Activated CD4-positive, CD25-positive, alpha-beta regulatory T cell treated with anti-CD3 and anti-CD28 coated beads, Interleukin-2, amount 50 U/mL, for 24 hours (primary cell): ENCODE data around the gene FHIT.

Source experiments
- ATAC-seq, 2 donors: fragments of 150-1000 bp; cut with Tn5 transposase; one replicate each; pipeline ENCODE4 v1.10.0; 2021; ENCODE audit warnings: mild to moderate bottlenecking in 1 of 2, moderate library complexity in 1 of 2

FHIT gene

DNA sequence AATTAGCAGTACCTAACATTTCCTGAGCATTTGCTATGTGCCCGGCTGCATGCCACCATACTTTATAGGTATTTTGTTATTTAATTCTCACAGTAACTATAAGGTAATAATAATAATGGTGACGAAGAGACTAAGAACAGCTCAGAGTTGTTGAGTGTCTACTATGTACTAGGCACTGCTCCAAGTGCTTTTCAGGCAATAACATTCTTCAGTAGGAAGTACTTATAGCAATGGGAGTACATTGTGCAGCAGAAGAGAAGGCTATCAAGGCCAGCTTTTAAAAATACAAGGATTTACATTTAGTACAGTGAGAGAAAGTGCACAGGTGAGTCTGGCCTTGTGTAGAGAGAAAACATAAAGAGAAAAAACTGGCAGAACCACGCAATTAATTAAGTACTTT is 647.4 kb downstream of the FHIT start:
- ATAC-seq: no peak

DNA sequence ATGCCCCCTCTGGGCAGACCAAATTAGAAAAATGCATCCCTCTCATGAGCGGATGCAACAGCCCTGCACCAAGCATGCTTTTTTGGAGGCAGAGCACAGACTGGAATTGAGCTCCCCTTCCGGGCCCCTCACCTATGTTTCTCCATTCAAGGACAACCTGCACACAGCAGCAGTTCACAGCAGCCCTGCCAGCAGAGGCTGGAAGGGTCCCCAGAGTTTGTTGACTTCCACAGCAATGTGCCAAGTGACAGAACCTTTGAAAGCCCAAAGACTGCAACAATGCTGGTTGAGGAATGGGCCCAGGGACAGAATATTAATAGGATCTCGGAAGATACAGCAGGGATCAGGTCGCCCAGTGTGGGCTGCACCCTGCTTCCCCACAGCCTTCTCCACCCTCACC is 650.4 kb downstream of the FHIT start:
- no peak for ATAC-seq

DNA sequence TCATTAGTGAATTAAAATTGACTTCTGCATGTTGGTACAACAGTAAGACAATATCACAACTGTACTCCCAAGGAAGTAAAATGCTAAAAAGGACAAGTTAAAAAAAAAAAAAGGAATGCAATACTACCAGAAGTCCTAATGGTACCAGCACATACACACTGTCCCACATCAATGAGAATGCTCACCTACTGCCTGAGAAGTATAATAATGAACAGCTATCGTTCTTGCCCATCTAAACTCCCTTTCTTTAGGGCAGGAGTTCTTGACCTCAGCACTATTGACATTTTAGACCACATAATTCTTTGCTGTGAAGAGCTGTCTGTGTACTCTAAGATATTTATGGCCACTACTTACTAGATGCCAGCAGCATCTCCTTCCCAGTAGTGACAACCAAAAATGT is 651.7 kb downstream of the FHIT start:
- no peak for ATAC-seq

DNA sequence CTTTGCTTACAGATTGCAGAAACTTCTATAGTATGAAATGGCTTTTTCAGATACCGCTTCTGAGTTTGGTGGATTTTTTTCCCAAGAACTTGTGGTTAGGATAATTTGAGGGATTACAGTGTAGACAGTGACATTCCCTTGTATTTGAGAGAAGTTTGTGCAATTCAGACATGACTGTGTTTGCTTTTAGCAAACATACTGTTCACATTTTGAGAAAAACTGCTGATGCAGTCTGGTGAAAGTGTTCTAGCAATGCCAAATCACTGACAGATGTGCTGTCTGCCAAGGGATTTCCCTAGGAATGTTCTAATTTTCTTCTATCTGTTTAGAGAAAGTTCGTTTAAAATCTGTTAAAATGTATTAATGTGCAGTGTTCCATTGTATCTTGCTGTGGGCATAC is 652.6 kb downstream of the FHIT start:
- ATAC-seq: no peak

DNA sequence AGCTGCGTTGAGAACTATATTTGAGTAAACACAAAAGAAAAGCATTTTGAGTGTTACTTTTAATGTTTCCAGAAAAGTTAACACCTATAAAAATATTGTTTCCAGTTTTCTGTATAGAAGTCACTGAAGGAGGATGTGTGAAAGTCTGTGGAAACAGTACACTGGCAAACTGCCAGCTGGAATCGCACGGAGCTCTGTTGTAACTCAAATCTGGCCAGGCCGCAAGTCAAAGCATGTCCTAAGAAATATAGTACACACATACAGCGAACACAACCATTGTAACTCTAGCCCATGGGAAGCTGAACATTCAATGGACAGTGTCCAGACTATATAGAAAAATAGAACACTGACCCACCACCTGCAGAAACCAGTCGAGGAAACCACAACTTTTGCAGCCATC is 657.2 kb downstream of the FHIT start:
- ATAC-seq: no peak

DNA sequence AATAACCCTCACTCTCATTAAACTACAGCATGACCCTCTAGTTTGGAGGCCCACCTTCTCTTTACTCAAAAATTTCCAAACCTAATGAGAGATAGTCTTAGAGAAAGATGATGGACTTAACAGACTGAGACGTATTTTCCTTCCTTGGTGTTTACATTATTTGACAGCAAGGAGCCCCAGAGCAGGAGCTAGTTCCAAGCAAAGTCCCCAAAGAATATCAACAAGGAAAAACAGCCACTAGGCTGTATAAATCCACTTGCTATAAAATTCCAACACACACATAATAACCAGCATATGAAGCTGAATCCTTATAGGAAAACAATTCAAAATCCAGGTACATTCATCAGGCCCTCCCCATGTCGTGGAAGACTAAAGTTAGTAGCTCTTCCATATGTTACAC is 660.0 kb downstream of the FHIT start:
- no peak for ATAC-seq

DNA sequence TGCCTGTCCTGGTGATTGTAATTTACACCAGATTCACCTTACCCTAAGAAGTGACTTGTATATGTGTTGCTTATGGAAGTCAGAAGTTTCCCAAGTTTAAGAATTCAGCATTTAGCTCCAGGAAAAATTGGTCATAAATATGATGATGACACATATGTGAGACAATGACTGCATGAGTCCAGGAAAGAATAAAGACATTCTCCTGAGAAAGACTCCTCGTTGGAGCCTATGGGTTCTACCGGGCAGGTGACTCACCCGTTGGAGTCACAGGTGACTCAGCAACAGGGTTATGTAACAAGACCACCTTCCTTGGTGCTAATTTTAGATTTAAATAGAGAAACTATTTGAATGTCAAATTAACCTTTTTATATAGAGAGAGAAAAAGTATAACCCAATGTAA is 662.4 kb downstream of the FHIT start:
- ATAC-seq: peak; percentile 63 to 67

DNA sequence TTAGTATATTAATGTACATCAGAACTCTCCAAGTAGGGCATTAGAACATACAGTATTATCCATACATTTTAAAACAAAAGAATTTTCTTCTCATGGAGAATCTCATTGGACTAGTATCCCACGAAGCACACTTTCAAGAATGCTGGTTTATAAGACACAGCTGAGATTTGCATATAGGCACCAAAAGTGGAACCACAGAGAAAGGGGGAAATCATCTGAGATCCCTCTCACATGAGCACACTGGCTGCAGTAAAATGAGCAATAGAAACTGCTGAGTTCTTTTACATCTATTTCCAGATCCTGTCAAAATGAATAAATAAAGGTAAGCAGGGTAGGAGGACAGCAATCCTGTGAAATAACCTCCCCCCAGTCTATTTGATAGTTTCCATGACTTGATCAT is 665.3 kb downstream of the FHIT start:
- ATAC-seq: peak; percentile 27 to 41

DNA sequence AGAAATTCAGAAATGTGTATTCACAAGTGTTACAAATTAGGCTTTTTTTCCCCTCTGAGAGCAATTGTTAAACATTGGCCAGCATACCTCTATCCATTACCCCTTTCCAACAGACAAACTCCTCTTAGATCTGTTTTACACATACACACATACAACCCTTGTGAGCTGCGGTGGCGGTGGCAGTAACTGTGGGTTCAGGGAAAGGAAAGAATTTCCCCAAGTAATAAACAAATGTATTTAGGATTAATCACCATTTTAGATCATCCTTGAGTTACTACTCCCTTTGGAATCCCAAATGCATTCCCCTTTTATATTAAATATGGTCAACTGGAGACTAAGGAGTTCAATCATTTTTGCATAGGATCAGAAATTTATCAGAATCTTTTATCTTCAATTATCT is 667.0 kb downstream of the FHIT start:
- ATAC-seq: no peak

DNA sequence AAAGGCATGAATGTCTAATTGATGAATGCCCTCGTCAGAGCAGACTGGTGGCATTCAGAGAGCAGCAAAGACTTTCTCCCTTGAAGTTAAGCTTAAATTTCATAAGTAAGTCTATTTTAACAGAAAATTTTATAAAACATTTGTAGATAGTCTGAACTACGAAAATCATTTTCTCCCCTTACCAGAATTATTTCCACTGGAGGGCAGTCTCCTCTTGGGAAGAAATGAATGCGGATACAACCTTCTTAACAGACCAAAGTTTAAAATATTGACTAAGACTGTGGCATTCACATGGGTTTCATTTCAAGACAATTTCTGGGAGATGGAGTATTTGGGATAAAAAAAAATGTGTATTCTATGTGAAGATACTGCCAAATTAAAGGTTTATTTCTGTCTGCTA is 669.0 kb downstream of the FHIT start:
- no peak for ATAC-seq

DNA sequence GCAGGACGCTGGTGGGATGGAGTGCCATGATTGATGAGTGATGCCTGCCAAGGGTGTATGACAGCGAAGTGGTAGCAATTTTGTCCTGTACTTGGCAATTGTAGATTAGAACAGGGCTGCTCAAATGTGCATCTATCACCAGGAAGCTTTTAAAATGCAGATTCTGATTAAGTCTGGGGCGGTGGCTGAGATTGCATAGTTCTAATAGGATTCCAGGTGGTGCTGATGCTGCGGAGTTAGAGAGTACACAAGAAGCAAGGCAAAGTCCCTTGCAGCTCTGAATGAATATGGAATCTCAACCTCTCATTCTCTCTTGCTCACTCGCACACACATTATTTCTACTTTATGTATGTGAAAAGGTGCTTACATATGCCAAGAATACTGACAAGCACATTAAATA is 670.4 kb downstream of the FHIT start:
- no peak for ATAC-seq

DNA sequence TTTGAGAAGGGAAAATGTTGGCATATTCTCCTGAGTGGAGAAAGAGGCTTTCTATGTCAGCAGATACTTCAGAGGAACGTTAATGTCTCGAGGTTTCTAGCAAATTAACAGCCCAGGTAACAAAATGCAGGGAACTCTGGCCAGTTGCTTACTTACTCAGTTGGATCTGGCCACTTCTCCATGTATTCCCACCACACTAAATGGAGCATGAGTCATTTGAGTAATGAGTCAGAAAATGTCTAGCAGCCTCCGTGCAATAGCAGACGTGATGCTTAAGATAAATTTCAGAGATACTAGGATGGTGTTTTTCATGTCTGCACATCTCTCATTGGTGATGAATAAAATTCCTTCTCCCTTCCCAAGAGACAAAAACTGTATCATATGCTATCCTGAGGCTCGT is 671.5 kb downstream of the FHIT start:
- ATAC-seq: no peak

DNA sequence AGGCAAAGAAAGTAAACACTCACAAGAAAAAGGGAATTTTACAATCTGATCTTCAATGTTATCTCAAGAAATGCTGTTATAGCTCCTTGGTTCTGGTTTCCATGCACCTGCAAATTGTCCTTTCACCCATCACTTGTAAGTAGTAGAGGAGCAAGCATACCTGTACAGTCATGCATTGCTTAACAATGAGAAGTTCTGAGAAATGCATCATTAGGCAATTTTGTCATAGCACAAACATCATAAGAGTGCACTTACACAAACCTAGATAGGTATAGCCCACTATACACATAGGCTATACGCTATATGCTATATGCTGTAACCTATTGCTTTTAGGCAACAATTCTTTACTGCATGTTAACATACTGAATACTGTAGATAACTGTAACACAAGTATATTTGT is 672.3 kb downstream of the FHIT start:
- ATAC-seq: no peak

DNA sequence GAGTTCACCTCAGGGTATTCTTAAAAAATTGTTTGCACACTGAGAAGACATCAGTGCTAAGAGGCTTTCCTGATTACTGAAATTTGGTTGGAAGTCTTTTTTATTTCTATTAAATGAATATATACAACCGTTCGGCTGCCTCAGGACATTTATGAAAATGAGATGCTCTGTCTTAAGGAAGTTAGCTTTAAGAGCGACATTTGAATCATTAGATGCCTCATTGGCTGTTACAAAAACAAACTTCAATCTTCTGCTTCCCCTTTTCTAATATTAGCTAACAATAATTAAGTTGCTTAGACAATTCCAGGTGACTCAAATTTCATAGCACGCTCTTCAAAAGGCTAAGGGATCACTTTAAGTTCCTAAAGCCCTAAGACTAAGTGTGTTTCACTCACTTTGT is 673.7 kb downstream of the FHIT start:
- no peak for ATAC-seq

DNA sequence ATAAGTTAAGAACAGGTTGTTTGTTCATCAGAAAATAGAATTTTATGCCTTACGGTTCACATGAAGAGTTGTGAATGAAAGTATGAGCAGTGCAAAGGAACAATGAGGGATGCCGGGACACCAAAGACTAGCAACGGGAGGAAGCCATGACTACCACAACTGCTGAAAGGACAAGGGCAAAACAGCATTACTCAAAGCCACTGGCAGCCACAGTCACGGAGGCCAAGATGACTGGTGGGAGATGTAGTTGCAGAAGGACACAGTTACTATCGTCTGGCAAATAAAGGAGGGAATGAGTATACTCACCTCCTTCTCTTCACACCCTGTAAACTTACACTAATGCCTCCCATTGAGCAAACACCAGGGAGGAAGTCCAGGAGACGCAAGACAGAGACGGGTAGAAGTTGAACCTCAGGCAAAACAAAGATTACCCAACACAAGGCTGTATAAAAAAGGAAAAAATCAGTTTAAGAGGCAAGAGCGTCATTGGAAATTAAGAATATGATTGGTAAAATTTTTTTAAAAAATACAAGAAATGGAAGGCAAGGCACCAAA is 675.5 kb downstream of the FHIT start:
- no peak for ATAC-seq

DNA sequence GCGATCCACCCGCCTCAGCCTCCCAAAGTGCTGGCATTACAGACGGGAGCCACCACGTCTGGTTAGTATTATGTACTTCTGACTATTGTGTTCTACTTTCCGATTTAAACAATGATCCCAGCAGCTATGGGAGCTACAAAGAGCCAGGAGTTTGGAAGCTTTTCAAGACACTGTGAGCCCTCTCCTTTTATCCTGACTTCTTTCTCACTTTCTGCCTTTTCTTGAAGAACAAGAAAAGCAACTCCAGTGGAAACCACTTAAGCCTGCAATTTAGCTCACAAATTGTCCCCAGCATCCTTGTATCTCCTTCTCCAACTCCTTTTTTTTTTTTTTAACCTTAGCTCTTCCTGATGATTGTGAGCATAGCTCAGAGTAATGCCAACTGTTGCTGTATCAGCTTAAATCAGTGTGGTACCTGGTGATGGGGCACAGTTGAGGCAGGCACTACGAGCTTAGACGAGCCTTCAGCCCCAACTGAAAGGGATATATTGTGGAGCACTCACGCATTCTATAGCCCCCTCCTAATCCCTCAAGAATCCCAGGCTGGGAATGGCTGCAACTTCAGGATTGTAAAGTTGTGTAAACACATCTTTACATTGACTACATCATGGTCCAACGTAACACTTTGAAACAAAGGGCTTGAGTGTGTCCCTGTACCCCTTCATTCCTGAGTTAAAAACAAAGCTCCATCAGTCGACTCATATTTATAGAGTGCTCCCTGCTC is 677.0 kb downstream of the FHIT start:
- no peak for ATAC-seq

DNA sequence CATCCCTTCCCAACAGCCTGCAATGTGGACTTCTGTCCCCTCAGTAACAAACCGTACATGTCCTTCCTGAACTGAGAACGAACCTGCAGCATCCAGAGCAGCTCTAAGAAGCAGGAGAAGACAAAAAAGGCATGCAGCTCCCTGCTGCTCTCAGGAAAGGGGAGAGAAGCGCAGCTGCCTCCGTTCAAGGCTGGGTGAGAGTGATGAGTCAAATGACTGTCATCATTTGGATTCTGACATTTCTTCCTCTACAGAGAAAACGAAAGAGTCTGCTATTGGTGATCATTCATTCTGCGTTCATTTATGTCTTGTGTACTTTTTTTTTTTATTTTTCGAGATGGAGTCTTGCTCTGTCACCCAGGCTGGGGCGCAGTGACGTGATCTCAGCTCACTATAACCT is 677.8 kb downstream of the FHIT start:
- ATAC-seq: peak; percentile 56 to 71

DNA sequence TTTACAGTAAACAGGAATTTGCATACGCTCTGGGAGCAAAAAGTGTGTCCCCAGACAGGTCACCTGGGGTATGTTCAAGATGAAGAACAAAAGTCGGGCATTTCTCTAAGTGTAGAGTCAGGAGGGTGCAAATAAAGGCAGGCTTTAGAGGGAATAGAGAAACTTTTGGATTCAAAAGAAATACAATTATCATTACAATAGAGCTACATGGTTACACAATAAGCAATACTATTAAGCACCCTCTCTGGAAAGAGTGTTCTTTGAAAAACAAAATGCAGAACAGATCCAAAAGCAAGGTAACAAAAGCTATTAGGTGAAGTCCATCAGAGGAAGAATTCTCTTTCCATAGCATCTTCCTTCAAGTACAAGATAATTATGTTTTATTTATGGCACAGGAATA is 679.7 kb downstream of the FHIT start:
- no peak for ATAC-seq

DNA sequence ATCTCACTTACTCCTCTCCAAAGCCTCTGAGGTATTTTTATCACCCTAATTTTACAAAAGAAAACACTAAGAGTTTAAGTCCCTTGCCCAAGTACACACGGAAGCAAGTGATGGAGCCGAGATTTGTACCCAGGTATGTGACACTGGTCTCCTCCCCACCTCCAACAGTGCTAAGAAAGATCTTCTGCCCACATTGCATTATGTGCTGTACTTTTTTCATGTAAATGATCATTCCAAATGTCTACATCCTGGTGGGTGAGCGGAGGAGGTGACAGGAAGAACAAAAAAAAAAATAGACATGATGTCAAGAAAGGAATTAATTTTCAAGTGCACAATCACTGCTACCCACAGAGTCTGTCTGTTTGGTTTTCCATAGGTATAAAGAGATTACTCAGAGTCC is 694.1 kb downstream of the FHIT start:
- no peak for ATAC-seq

DNA sequence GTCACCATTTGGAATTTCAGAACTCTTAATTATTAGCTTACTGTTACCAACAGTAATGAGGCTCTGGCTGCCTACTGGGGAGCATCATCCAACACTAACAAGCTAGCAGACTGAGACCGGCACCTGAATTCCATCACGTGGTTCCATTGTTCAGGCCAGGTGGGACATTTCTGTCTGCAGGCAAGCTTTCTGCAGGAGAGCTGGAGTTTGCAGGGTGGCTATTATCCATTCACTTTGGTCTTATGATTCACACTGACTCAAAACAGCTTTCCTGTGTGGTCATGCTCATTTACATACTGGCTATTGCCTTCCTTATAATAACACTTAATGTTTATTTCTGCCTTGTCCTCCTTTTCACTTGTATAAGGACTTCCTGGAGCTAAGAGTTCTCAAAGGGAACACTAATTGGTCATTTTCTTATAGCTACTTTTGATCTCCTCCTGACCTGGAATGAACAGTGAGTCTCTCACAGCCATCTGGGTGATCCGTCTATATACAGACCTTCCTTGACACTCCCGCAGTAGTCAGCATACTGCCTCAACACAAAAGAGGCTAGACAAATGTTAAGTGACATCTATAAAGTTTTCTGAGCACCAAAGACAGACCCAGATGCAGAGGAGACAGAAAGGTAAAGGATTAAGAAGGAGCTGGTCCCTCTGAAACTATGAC is 695.4 kb downstream of the FHIT start:
- peak; percentile 45 to 60 for ATAC-seq

DNA sequence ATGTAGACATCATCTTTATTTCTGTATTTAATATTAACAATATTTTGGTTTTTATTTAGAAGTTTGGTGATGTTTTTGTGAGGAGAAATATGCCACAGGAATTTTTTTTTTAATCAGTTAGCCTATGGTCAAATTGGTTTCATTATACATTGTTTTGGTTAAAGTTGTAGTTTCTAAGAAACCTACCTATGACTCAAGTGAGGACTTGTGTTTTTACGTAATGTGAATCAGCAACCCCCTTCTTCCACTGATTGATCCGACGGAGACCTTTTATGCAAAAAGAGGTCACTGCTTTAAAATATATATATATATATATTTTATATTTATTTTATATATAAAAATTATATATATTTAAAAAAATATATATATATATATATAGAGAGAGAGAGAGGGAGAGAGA is 698.1 kb downstream of the FHIT start:
- peak; percentile 37 to 48 for ATAC-seq

DNA sequence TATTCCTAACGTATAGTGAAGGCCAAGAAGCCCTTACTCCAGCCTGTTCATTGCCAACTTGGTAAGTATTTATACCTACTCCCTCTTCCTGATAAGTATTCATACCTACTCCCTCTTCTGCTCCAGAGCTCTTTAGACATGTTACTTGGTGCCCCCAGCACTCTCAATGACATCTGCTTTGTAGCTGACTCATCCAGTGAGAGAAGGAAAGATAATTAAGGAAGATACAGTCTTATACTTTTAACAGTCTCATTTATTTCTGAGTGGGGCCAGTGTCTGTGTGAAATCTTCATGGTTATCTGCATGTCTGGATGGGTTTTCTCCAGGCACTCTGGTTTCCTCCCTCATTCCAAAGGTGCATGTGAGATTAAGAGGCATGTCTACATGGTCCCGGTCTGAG is 698.7 kb downstream of the FHIT start:
- ATAC-seq: no peak

DNA sequence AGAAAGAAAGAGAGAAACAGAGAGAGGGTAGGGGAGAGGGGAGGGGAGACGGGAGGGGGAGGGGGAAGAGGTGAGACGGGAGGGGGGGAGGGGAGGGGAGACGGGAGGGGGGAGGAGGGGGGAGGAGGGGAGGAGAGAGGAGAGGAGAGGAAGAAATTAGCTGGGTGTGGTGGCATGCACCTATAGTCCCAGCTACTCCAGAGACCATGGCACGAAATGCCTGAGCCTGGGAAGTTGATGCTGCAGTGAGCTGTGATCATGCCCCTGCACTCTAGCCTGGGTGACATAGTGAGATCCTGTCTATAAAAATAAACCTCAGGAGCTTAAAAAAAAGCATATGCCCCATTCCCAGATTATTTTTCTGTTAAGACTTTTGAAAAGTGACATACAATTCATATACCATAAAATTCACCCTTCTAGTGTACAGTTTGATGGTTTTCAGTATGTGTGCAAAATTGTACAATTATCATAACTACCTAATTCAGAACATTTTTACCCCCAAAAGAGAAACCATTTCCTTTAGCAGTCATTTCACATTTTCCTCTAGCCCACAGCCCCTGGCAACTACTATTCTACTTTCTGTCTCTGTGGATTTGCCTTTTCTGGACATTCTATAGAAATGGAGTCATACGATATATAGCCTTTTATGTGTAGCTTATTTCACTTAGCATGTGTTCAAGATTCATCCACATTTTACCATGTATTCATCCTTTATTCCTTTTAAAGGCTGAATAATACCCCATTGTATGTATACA is 699.6 kb downstream of the FHIT start:
- peak in 1 of 2 donors; percentile 24 for ATAC-seq

DNA sequence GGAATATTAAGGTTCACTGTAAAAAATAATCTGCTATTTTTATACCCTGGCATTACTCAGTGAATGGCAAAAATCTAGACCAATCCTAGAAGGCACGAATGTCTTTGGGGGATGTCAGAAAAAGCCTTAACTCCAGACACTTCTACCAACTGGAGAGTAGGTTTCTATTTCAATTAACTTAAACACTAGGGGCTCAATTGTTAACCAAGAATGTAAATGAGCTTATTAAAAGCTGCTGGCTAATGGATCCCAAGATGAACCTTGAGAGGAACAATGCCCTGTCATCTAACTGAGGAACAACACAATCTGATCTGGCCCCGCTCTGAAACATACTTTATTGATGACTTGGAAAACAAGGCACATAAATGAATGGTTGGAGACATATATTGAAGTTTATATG is 701.4 kb downstream of the FHIT start:
- no peak for ATAC-seq
